DND-41 (cell line): Measurements from ENCODE around the gene FRS2.

ENCODE experiments used
- EZH2 ChIP-seq: IDR thresholded peaks from 3 replicates; pipeline ENCODE4 v1.6.1; 2012; ENCODE audit warnings: borderline replicate concordance, low read depth, mild to moderate bottlenecking, moderate library complexity, low read length, inconsistent platforms; ENCODE audit not compliant: severe bottlenecking
- TF ChIP-seq, protein P1 (sequence below): IDR thresholded peaks from 2 replicates; pipeline ENCODE4 v1.5.1; 2012; ENCODE audit warnings: borderline replicate concordance, low read length, moderate library complexity, mild to moderate bottlenecking; ENCODE audit not compliant: poor library complexity, severe bottlenecking; ENCODE audit errors: extremely low read depth

DNA sequence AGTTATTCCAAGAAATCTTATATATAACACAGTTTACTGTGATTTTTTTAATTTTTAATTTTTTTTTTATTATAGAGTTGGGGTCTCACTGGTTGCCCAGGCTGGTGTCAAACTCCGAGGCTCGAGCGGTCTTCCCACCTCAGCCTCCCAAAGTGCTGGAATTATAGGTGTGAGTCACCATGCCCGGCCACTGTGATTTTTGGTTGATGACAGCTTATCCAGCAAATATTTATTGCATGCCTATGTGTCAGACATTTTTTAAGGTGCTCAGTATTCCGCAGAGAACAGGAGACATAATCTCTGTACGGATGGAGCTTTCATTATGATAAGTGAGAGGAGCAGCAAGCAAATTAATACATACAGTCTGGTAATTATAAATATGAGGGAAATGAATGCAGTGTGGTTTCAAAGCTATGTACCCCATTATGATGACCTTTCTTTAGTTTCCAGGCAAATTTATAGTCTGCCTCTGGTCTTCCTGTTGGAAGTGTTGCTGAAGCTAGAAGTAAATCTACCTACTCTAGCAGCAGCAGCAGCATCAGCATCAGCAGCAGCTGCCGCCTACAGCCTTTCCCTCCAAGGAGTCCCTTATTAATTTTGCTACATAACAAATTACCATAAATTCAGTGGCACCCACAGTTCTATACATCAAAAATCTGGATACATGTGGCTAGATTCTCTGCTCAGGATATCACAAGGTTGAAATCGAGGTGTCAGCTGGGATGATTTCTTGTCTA is 32.3 kb downstream of the FRS2 start:
- TF ChIP-seq, protein P1, sequence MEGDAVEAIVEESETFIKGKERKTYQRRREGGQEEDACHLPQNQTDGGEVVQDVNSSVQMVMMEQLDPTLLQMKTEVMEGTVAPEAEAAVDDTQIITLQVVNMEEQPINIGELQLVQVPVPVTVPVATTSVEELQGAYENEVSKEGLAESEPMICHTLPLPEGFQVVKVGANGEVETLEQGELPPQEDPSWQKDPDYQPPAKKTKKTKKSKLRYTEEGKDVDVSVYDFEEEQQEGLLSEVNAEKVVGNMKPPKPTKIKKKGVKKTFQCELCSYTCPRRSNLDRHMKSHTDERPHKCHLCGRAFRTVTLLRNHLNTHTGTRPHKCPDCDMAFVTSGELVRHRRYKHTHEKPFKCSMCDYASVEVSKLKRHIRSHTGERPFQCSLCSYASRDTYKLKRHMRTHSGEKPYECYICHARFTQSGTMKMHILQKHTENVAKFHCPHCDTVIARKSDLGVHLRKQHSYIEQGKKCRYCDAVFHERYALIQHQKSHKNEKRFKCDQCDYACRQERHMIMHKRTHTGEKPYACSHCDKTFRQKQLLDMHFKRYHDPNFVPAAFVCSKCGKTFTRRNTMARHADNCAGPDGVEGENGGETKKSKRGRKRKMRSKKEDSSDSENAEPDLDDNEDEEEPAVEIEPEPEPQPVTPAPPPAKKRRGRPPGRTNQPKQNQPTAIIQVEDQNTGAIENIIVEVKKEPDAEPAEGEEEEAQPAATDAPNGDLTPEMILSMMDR, result no peak
- TF ChIP-seq EZH2, result no peak
